ENCODE results near the gene TRPC4AP.

DNA sequence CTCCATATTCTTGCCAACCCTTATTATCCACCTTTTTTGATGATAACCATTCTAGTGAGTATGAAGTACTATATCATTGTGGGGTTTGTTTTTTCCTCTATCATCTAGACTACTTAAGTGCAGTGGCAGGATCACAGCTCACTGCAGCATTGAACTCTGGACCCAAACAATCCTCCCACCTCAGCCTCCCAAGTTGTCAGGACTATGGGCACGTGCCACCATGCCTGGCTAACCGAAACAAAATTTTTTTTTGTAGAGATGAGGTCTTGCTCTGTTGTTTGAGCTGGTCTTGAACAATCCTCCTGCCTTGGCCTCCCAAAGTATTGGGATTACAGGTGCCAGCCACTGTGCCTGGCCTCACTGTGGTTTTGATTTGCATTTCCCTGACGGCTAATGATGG is 67.5 kb downstream of the TRPC4AP start:
- TF ChIP-seq, protein P1, sequence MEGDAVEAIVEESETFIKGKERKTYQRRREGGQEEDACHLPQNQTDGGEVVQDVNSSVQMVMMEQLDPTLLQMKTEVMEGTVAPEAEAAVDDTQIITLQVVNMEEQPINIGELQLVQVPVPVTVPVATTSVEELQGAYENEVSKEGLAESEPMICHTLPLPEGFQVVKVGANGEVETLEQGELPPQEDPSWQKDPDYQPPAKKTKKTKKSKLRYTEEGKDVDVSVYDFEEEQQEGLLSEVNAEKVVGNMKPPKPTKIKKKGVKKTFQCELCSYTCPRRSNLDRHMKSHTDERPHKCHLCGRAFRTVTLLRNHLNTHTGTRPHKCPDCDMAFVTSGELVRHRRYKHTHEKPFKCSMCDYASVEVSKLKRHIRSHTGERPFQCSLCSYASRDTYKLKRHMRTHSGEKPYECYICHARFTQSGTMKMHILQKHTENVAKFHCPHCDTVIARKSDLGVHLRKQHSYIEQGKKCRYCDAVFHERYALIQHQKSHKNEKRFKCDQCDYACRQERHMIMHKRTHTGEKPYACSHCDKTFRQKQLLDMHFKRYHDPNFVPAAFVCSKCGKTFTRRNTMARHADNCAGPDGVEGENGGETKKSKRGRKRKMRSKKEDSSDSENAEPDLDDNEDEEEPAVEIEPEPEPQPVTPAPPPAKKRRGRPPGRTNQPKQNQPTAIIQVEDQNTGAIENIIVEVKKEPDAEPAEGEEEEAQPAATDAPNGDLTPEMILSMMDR (conservative IDR thresholded peaks at IDR 0.05; ENCODE audit: low read length), result no peak
- TF ChIP-seq EZH2phosphoT487 (IDR thresholded peaks at IDR 0.05; ENCODE audit: borderline replicate concordance), result no peak

Measured in Loucy (cell line).